ENCODE measurements around the gene STRADA. TPM values are rescaled to one million over a fixed set of nuclear protein-coding genes. Genes with fewer than 3 reads are reported as not detected.

STRADA gene
- total RNA-seq, 6 donors from 2014 or later: 18.7 to 60.8 (median 32.4) TPM

GRCh38 chr17:63657786-63658185 is 83.8 kb downstream of the STRADA start:
- no peak for DNase-seq
- Histone ChIP-seq H3K36me3 (peaks cover 24 to 80% (median 35%) of the 10 kb centered on the region in 4 donors), H3K4me3 (no peak overlapping the region), H3K9me3 (no peaks in the 10 kb centered on the region), H3K4me1 (peaks cover 0 to 10% (median 4%) of the 10 kb centered on the region in 4 donors), H3K27ac (no peak overlapping the region), H3K27me3 (no peaks in the 10 kb centered on the region)
- no peak for ATAC-seq (ENCODE audit: low FRiP score in 2 of 2)
- WGBS, 2 donors: 74 to 77% methylated on average over 3 of the region's 3 CpGs
- TF ChIP-seq EP300 (IDR thresholded peaks at IDR 0.05) (no peak), POLR2A (IDR thresholded peaks at IDR 0.05) (no peak), CTCF (IDR thresholded peaks at IDR 0.05) (no peak), POLR2AphosphoS5 (IDR thresholded peaks at IDR 0.05) (no peak)

- Histone ChIP-seq H3K4me1 (peaks cover 11 to 28% (median 13%) of the 10 kb centered on the region in 4 donors), H3K27me3 (no peaks in the 10 kb centered on the region), H3K4me3 (no peak overlapping the region), H3K36me3 (peaks cover 11 to 61% (median 17%) of the 10 kb centered on the region in 4 donors), H3K9me3 (no peaks in the 10 kb centered on the region), H3K27ac (no peak overlapping the region)
- ATAC-seq (ENCODE audit: low FRiP score in 2 of 2) (no peak), DNase-seq (no peak)
- 30 to 42% methylated on average over 2 of the region's 2 CpGs for WGBS, 2 donors
- TF ChIP-seq POLR2AphosphoS5 (IDR thresholded peaks at IDR 0.05) (no peak), CTCF (IDR thresholded peaks at IDR 0.05) (no peak), POLR2A (IDR thresholded peaks at IDR 0.05) (no peak), EP300 (IDR thresholded peaks at IDR 0.05) (no peak)
These were observed 88.5 kb downstream of the STRADA start for GRCh38 chr17:63653050-63653449.

Other genes with a start within 250 kb of the STRADA start
- 1 to 10 TPM in 1 of 6 donors, under 1 TPM in 3, not detected in 2; 0.22 to 4.2 (median 0.31) TPM for gene KCNH6, start 218.4 kb downstream of the STRADA start, total RNA-seq
- gene DCAF7, start 191.3 kb downstream of the STRADA start, total RNA-seq: 10 to 100 TPM; 26.0 to 86.3 (median 42.3) TPM
- gene TACO1, start 140.9 kb downstream of the STRADA start, total RNA-seq: 10 to 100 TPM in 5 of 6 donors, 1 to 10 TPM in 1; 6.3 to 17.5 (median 13.5) TPM
- gene MAP3K3, start 119.4 kb downstream of the STRADA start, total RNA-seq: 100 to 1,000 TPM in 1 of 6 donors, 10 to 100 TPM in 5; 55.1 to 116 (median 60.4) TPM
- 100 to 1,000 TPM in 1 of 6 donors, 10 to 100 TPM in 5; 13.2 to 115 (median 21.6) TPM for gene LIMD2, start 41.7 kb downstream of the STRADA start, total RNA-seq
- gene CCDC47, start 31.8 kb upstream of the STRADA start, total RNA-seq: 100 to 1,000 TPM in 1 of 6 donors, 10 to 100 TPM in 5; 65.9 to 118 (median 92.9) TPM
- 100 to 1,000 TPM in 2 of 6 donors, 10 to 100 TPM in 4; 76.8 to 345 (median 87.6) TPM for gene DDX42, start 32.4 kb upstream of the STRADA start, total RNA-seq
- 100 to 1,000 TPM in 1 of 6 donors, 10 to 100 TPM in 5; 55.2 to 118 (median 88.1) TPM for gene PSMC5, start 85.6 kb upstream of the STRADA start, total RNA-seq
- 10 to 100 TPM; 24.7 to 75.4 (median 41.8) TPM for gene FTSJ3, start 85.9 kb upstream of the STRADA start, total RNA-seq
- gene SMARCD2, start 100.9 kb upstream of the STRADA start, total RNA-seq: 100 to 1,000 TPM in 3 of 6 donors, 10 to 100 TPM in 3; 77.0 to 137 (median 95.7) TPM
- gene CSH2, start 131.9 kb upstream of the STRADA start, total RNA-seq: not detected
- gene GH2, start 140.1 kb upstream of the STRADA start, total RNA-seq: not detected
- not detected for gene CSH1, start 154.8 kb upstream of the STRADA start, total RNA-seq
- not detected for gene CSHL1, start 169.5 kb upstream of the STRADA start, total RNA-seq
- gene GH1, start 177.0 kb upstream of the STRADA start, total RNA-seq: not detected
- gene CD79B, start 190.5 kb upstream of the STRADA start, total RNA-seq: 1 to 10 TPM in 4 of 6 donors, under 1 TPM in 1, not detected in 1; 0.91 to 6.3 (median 2.6) TPM
- under 1 TPM in 3 of 6 donors, not detected in 3; under 0.01 to 0.44 (median 0.20) TPM for gene SCN4A, start 231.1 kb upstream of the STRADA start, total RNA-seq